Measurements from ENCODE around the gene DPF3. TPM values are rescaled to one million over a fixed set of nuclear protein-coding genes. Genes with fewer than 3 reads are reported as not detected.
A peak's percentile ranks its signal among the peaks of the same experiment; 100 is the strongest.

The DPF3 gene
- total and polyA plus RNA-seq, 2 of the 13 experiments (the other 11 are each of a cell fraction or from before 2014, with no cell fraction given), result 0.09 to 0.60 TPM

DNA sequence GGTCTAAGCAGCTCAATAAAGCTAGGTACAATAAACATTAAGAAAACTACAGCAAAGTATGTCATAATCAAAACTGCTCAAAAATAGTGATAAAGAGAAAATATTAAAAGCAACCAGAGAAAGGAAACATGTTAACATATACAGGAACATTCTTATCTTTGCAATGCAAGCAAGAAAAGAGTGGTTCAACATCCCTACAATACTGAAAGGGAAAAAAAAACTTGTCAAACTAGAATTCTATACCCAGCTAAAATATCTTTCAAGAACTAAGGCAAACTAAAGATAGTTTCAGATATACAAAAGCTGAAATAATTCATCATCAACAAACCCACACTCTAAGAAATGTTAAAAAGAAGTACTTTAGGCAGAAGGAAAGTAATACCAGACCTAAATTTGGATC is 134.2 kb downstream of the DPF3 start:
- BruUV-seq (replicated peaks), result no TSS peak
- in situ Hi-C loops (cut with HindIII; ENCODE audit: extremely low pct_ligation_motif_present, low pct_unique_long_range_greater_than_20kb) (no loop called here), intact Hi-C loops (cut with micrococcal nuclease; ENCODE audit: unreplicated experiment) (no loop called here)
- CTCF ChIA-PET (ENCODE audit: low intra/inter-chr PET ratio, low total read pairs), result interaction anchor here (2.6 kb wide), 1 partner anchor 145 kb away, joined by 18 read pairs; no protein-coding TSS in a partner anchor
- no peak for DNase-seq (ENCODE audit: low spot score)
- Histone ChIP-seq H2AFZ (ENCODE audit: low read length) (no peak overlapping the region), H3K4me1 (ENCODE audit: insufficient read depth, low read length) (no peaks in the 10 kb centered on the region), H3K4me2 (ENCODE audit: low read depth, low read length) (no peak overlapping the region), H3K79me2 (ENCODE audit: insufficient read depth, low read length) (no peaks in the 10 kb centered on the region), H3K9ac (ENCODE audit: insufficient read depth, low read depth, low read length) (no peak overlapping the region), H3K27ac (ENCODE audit: extremely low read length, insufficient read depth, low read length) (no peak overlapping the region), H3K36me3 (replicated peaks in 1 of 2; ENCODE audit: control insufficient read depth in 1 of 2, insufficient read depth in 2 of 2, low read length in 2 of 2) (no peaks in the 10 kb centered on the region), H3K9me3 (ENCODE audit: low read length) (peaks cover 31% of the 10 kb centered on the region), H4K20me1 (ENCODE audit: insufficient read depth, low read length) (no peaks in the 10 kb centered on the region), H3K27me3 (ENCODE audit: control insufficient read depth in 1 of 2, insufficient read depth in 2 of 2, low read length in 2 of 2) (no peaks in the 10 kb centered on the region), H3K4me3 (replicated peaks in 1 of 3; ENCODE audit: insufficient read depth in 1 of 3, low read depth in 2 of 3, low read length in 3 of 3) (no peak overlapping the region)
- POLR2A ChIA-PET, result no interaction called here
- no peak for ATAC-seq
- TF ChIP-seq ZC3H4 (CRISPR knock-in tag; IDR thresholded peaks at IDR 0.05; ENCODE audit: borderline replicate concordance), result no peak
- TF ChIP-seq ZFP1 (CRISPR knock-in tag; IDR thresholded peaks at IDR 0.05), result peak; percentile 98; the same call in 1 of the 2 replicates
- no peak for FAIRE-seq

DNA sequence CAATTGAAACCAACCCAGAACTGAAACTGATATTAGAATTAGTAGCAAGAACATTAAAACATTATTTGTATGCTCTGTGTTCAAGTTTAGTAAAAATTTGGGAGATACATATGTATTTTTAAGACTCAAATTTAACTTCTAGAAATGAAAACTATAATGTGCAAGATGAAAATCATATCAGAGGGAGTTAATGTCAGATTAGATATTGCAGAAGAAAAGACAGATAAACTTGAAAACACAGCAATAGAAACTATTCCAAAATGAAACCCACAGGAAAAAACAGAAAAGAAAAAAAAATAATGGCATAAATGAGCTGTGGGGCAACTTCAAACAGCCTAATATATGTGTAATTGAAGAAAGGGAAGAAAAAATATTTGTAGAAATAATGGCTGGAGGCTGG is 134.9 kb downstream of the DPF3 start:
- intact Hi-C loops (cut with micrococcal nuclease; ENCODE audit: unreplicated experiment) (loop anchor here (1.0 kb wide), 1 partner anchor 146 kb away; no protein-coding TSS in a partner anchor), in situ Hi-C loops (cut with HindIII; ENCODE audit: extremely low pct_ligation_motif_present, low pct_unique_long_range_greater_than_20kb) (no loop called here)
- TF ChIP-seq NR2F1 (CRISPR knock-in tag; IDR thresholded peaks at IDR 0.05) (no peak), ZFP41 (CRISPR knock-in tag; IDR thresholded peaks at IDR 0.05; ENCODE audit: borderline replicate concordance) (no peak), NFATC3 (CRISPR knock-in tag; IDR thresholded peaks at IDR 0.05) (no peak), ZNF251 (CRISPR knock-in tag; IDR thresholded peaks at IDR 0.05) (no peak), JUNB (CRISPR knock-in tag; IDR thresholded peaks at IDR 0.05; ENCODE audit: borderline replicate concordance) (no peak), ZNF570 (CRISPR knock-in tag; IDR thresholded peaks at IDR 0.05; ENCODE audit: borderline replicate concordance) (no peak), ZFY (CRISPR knock-in tag; IDR thresholded peaks at IDR 0.05) (no peak), SRSF9 (IDR thresholded peaks at IDR 0.05; ENCODE audit: borderline replicate concordance, insufficient read depth, low read depth, low read length, poor library complexity, severe bottlenecking) (no peak), ZNF101 (CRISPR knock-in tag; IDR thresholded peaks at IDR 0.05; ENCODE audit: borderline replicate concordance, low read depth) (no peak), SRY (CRISPR knock-in tag; IDR thresholded peaks at IDR 0.05) (no peak), ZNF460 (CRISPR knock-in tag; IDR thresholded peaks at IDR 0.05; ENCODE audit: borderline replicate concordance) (no peak)
- TF ChIP-seq, protein P1, sequence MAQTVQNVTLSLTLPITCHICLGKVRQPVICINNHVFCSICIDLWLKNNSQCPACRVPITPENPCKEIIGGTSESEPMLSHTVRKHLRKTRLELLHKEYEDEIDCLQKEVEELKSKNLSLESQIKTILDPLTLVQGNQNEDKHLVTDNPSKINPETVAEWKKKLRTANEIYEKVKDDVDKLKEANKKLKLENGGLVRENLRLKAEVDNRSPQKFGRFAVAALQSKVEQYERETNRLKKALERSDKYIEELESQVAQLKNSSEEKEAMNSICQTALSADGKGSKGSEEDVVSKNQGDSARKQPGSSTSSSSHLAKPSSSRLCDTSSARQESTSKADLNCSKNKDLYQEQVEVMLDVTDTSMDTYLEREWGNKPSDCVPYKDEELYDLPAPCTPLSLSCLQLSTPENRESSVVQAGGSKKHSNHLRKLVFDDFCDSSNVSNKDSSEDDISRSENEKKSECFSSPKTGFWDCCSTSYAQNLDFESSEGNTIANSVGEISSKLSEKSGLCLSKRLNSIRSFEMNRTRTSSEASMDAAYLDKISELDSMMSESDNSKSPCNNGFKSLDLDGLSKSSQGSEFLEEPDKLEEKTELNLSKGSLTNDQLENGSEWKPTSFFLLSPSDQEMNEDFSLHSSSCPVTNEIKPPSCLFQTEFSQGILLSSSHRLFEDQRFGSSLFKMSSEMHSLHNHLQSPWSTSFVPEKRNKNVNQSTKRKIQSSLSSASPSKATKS (CRISPR knock-in tag; IDR thresholded peaks at IDR 0.05), result no peak
- H4K20me1 ChIP-seq (ENCODE audit: insufficient read depth, low read length), result no peaks in the 10 kb centered on the region
- ATAC-seq (no peak), DNase-seq (ENCODE audit: low spot score) (no peak), FAIRE-seq (no peak)
- H2AFZ ChIP-seq (ENCODE audit: low read length), result no peak overlapping the region
- H3K4me1 ChIP-seq (ENCODE audit: insufficient read depth, low read length), result no peaks in the 10 kb centered on the region
- no TSS peak for BruUV-seq (replicated peaks)
- no peak overlapping the region for H3K4me2 ChIP-seq (ENCODE audit: low read depth, low read length)
- no peaks in the 10 kb centered on the region for H3K27me3 ChIP-seq (ENCODE audit: control insufficient read depth in 1 of 2, insufficient read depth in 2 of 2, low read length in 2 of 2)
- POLR2A ChIA-PET, result no interaction called here
- H3K27ac ChIP-seq (ENCODE audit: extremely low read length, insufficient read depth, low read length), result no peak overlapping the region
- no peaks in the 10 kb centered on the region for H3K79me2 ChIP-seq (ENCODE audit: insufficient read depth, low read length)
- H3K4me3 ChIP-seq (replicated peaks in 1 of 3; ENCODE audit: insufficient read depth in 1 of 3, low read depth in 2 of 3, low read length in 3 of 3), result no peak overlapping the region
- CTCF ChIA-PET (ENCODE audit: low intra/inter-chr PET ratio, low total read pairs), result interaction anchor here (2.6 kb wide), 1 partner anchor 146 kb away, joined by 18 read pairs; no protein-coding TSS in a partner anchor
- H3K36me3 ChIP-seq (replicated peaks in 1 of 2; ENCODE audit: control insufficient read depth in 1 of 2, insufficient read depth in 2 of 2, low read length in 2 of 2), result no peaks in the 10 kb centered on the region
- H3K9me3 ChIP-seq (ENCODE audit: low read length), result peaks cover 31% of the 10 kb centered on the region
- no peak overlapping the region for H3K9ac ChIP-seq (ENCODE audit: insufficient read depth, low read depth, low read length)
